Prostate gland (tissue), 2 donors: ENCODE results near the gene CCSER2. TPM values are rescaled to one million over a fixed set of nuclear protein-coding genes. Genes with fewer than 3 reads are reported as not detected.
"Not testable (repeated sequence)": the region's sequence is repeated elsewhere in the genome, so short reads cannot be mapped to it uniquely, and the experiment has no call there.

ENCODE experiments used
- DNase-seq: peaks from one replicate; pipeline ENCODE4 v3.0.0-alpha.2; 2019; ENCODE audit warnings: low spot score
- H3K27ac ChIP-seq, 2 donors: fragments of 200-600 bp; sonication (generic); 2 replicates each; pipeline ENCODE4 v1.5.1; 2017 to 2019
- H3K27me3 ChIP-seq: fragments of 200-600 bp; sonication (generic); replicated peaks from 2 replicates; pipeline ENCODE4 v1.5.1; 2019; ENCODE audit not compliant: insufficient read depth
- H3K36me3 ChIP-seq, 2 donors: fragments of 200-600 bp; sonication (generic); 1 replicate in 1 of 2; 2 replicates in 1 of 2; pipeline versions ENCODE4 v1.5.1 to v1.8.1; 2017 to 2019
- H3K4me1 ChIP-seq: fragments of 200-600 bp; sonication (generic); replicated peaks from 2 replicates; pipeline ENCODE4 v1.5.1; 2019
- H3K4me3 ChIP-seq, 2 donors: fragments of 200-600 bp; sonication (generic); 2 replicates each; pipeline ENCODE4 v1.5.1; 2017 to 2019
- H3K9me3 ChIP-seq: fragments of 200-600 bp; sonication (generic); 2 replicates; pipeline ENCODE4 v1.5.1; 2017
- POLR2A ChIP-seq: fragments of 450-650 bp; IDR thresholded peaks from one replicate; pipeline ENCODE4 v1.6.1; 2016; ENCODE audit warnings: antibody characterized with exemption, mild to moderate bottlenecking
- POLR2AphosphoS5 ChIP-seq: sonication (generic); formaldehyde crosslinking; IDR thresholded peaks from one replicate; pipeline ENCODE4 v1.6.1; 2017; ENCODE audit warnings: antibody characterized with exemption
- WGBS: methylation state at CpG from one replicate; pipeline ENCODE4 v1.1.5; 2018; 5-methylcytosine and 5-hydroxymethylcytosine counted together
- intact Hi-C: fragments of 100-400 bp; cut with DNase I; formaldehyde crosslinking; loops from one replicate; pipeline ENCODE4 v1.14.2; 2022
- total RNA-seq, 2 donors: library from RNA; depleted of rRNA; stranded (reverse); fragments of >200 nt; gene quantifications; one replicate each; pipeline ENCODE4 v1.1.0, GENCODE V29; 2016
- TF ChIP-seq, protein P1 (sequence below), 4 experiments: fragments of 200-600 bp in 2 of 4; fragments of 450-650 bp in 2 of 4; sonication (generic) in 2 of 4; IDR thresholded peaks; 1 replicate in 3 of 4; 2 replicates in 1 of 4; pipeline ENCODE4 v1.5.1; 2016 to 2019; ENCODE audit warnings: antibody characterized with exemption in 4 of 4, mild to moderate bottlenecking in 2 of 4, moderate library complexity in 2 of 4

The CCSER2 gene
- total RNA-seq, 2 donors from 2014 or later: 30.4 to 53.6 TPM

- Histone ChIP-seq H3K36me3 (no peaks in the 10 kb centered on the region), H3K4me3 (no peak overlapping the region), H3K27ac (no peak overlapping the region), H3K4me1 (no peaks in the 10 kb centered on the region), H3K27me3 (no peaks in the 10 kb centered on the region), H3K9me3 (no peaks in the 10 kb centered on the region)
- intact Hi-C loops: no loop called here
- 82% methylated on average over 9 of the region's 9 CpGs for WGBS
- DNase-seq: no peak
- no peak for TF ChIP-seq POLR2AphosphoS5
Measured at GRCh38 chr10:84340632-84341537, 12.5 kb downstream of the CCSER2 start.

DNA sequence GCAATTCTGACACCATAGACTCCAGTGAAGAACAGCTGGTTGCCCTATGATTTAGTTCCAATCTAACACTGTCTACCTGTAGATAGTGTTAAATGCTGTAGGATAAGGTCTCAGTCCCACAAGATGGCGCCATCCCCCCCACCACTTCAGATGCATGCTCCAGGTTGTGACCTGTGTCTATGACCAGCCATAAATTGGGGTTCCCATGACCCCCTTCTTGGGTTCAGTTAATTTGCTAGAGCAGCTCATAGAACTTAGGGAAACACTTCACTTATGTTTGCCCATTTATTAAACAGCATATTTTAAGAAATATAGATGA, 13.1 kb downstream of the CCSER2 start:
- no peaks in the 10 kb centered on the region for H3K36me3 ChIP-seq
- TF ChIP-seq POLR2AphosphoS5 (no peak), POLR2A (no peak)
- TF ChIP-seq, protein P1, sequence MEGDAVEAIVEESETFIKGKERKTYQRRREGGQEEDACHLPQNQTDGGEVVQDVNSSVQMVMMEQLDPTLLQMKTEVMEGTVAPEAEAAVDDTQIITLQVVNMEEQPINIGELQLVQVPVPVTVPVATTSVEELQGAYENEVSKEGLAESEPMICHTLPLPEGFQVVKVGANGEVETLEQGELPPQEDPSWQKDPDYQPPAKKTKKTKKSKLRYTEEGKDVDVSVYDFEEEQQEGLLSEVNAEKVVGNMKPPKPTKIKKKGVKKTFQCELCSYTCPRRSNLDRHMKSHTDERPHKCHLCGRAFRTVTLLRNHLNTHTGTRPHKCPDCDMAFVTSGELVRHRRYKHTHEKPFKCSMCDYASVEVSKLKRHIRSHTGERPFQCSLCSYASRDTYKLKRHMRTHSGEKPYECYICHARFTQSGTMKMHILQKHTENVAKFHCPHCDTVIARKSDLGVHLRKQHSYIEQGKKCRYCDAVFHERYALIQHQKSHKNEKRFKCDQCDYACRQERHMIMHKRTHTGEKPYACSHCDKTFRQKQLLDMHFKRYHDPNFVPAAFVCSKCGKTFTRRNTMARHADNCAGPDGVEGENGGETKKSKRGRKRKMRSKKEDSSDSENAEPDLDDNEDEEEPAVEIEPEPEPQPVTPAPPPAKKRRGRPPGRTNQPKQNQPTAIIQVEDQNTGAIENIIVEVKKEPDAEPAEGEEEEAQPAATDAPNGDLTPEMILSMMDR (IDR thresholded peaks at IDR 0.05): no peak
- no peaks in the 10 kb centered on the region for H3K4me1 ChIP-seq
- intact Hi-C loops: no loop called here
- 94% methylated on average over 1 of the region's 1 CpG for WGBS
- H3K27ac ChIP-seq: no peak overlapping the region
- no peak for DNase-seq
- no peaks in the 10 kb centered on the region for H3K27me3 ChIP-seq
- no peak overlapping the region for H3K4me3 ChIP-seq
- no peaks in the 10 kb centered on the region for H3K9me3 ChIP-seq

GRCh38 chr10:84341983-84342382, 13.6 kb downstream of the CCSER2 start:
- WGBS: 53% methylated on average over 1 of the region's 1 CpG
- intact Hi-C loops: no loop called here

GRCh38 chr10:84342584-84342983, 14.2 kb downstream of the CCSER2 start:
- intact Hi-C loops: no loop called here
- TF ChIP-seq POLR2AphosphoS5: no peak
- H3K9me3 ChIP-seq: no peaks in the 10 kb centered on the region
- no peak overlapping the region for H3K4me3 ChIP-seq
- no peaks in the 10 kb centered on the region for H3K36me3 ChIP-seq
- no peak overlapping the region for H3K27ac ChIP-seq
- no peaks in the 10 kb centered on the region for H3K27me3 ChIP-seq
- no peak for DNase-seq
- WGBS: 92% methylated on average over 6 of the region's 6 CpGs
- no peaks in the 10 kb centered on the region for H3K4me1 ChIP-seq

More at GRCh38 chr10:84341983-84342382, 13.6 kb downstream of the CCSER2 start:
- H3K27ac ChIP-seq: no peak overlapping the region
- H3K4me3 ChIP-seq: no peak overlapping the region
- no peaks in the 10 kb centered on the region for H3K27me3 ChIP-seq
- TF ChIP-seq POLR2A (no peak), POLR2AphosphoS5 (no peak)
- TF ChIP-seq, protein P1 (IDR thresholded peaks at IDR 0.05): no peak
- no peaks in the 10 kb centered on the region for H3K9me3 ChIP-seq
- H3K36me3 ChIP-seq: no peaks in the 10 kb centered on the region
- no peaks in the 10 kb centered on the region for H3K4me1 ChIP-seq
- no peak for DNase-seq

DNA sequence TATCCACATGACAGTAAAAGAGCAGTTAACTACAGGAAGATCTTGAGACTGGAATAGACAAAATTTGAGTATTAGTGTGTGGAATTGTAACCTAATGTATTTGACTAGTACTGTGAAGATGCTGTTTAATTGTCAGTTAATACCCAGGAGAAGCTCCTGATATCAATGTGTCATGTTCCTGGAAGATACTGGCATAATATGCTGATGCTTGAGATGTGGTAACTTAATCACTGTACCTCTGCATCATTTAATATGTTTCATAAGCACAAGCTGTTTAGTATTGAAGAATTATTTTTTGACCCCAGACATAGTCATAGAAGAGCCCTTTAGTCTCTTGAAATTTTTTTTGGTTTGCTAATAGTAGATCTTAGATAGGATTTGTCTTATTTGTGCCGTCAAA, 15.4 kb downstream of the CCSER2 start:
- intact Hi-C loops: no loop called here
- TF ChIP-seq POLR2AphosphoS5 (no peak), POLR2A (no peak)
- TF ChIP-seq, protein P1 (IDR thresholded peaks at IDR 0.05): no peak
- no peaks in the 10 kb centered on the region for H3K27me3 ChIP-seq
- 85% methylated on average over 1 of the region's 1 CpG for WGBS
- H3K9me3 ChIP-seq: no peaks in the 10 kb centered on the region
- H3K36me3 ChIP-seq: no peaks in the 10 kb centered on the region
- no peaks in the 10 kb centered on the region for H3K4me1 ChIP-seq
- H3K27ac ChIP-seq: no peak overlapping the region
- DNase-seq: no peak
- H3K4me3 ChIP-seq: no peak overlapping the region

- WGBS: 89% methylated on average over 4 of the region's 4 CpGs
- Histone ChIP-seq H3K27ac (no peak overlapping the region), H3K9me3 (no peaks in the 10 kb centered on the region), H3K4me3 (no peak overlapping the region), H3K4me1 (no peaks in the 10 kb centered on the region), H3K27me3 (no peaks in the 10 kb centered on the region), H3K36me3 (no peaks in the 10 kb centered on the region)
- no peak for DNase-seq
- intact Hi-C loops: no loop called here
- TF ChIP-seq, protein P1 (IDR thresholded peaks at IDR 0.05): no peak
- no peak for TF ChIP-seq POLR2AphosphoS5
Measured at GRCh38 chr10:84344526-84344925, 16.1 kb downstream of the CCSER2 start.

DNA sequence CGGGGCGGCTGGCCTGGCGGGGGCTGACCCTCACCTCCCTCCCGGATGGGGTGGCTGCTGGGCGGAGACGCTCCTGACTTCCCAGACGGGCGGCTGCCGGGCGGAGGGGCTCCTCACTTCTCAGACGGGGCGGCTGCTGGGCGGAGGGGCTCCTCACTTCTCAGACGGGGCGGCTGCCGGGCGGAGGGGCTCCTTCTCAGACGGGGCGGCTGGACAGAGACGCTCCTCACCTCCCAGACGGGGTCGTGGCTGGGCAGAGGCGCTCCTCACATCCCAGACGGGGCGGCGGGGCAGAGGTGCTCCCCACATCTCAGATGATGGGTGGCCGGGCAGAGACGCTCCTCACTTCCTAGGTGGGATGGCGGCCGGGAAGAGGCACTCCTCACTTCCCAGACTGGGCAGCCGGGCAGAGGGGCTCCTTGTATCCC, 19.2 kb downstream of the CCSER2 start:
- H3K27me3 ChIP-seq, DNase-seq, H3K9me3 ChIP-seq, H3K4me1 ChIP-seq, H3K27ac ChIP-seq, H3K4me3 ChIP-seq, H3K36me3 ChIP-seq, intact Hi-C loops: not testable (repeated sequence)
- 94% methylated on average over 22 of the region's 31 CpGs for WGBS
